PC-9 (cell line): Measurements from ENCODE around the gene REC114. TPM values are rescaled to one million over a fixed set of nuclear protein-coding genes. Genes with fewer than 3 reads are reported as not detected.

ENCODE experiments used
- BruUV-seq: library from RNA; stranded (reverse); fragments of 400-500 nt; replicated peaks from 2 replicates; lab custom pipeline; 2021; lab: Mats Ljungman, UMichigan
- CTCF ChIA-PET: fragments of 300-600 bp; sonication (Branson Sonifier 250); formaldehyde crosslinking; loops from one replicate; lab custom pipeline; 2022; ENCODE audit warnings: antibody characterized with exemption; lab: Charles Lee
- POLR2A ChIA-PET: fragments of 300-600 bp; sonication (Branson Sonifier 250); formaldehyde crosslinking; loops from one replicate; lab custom pipeline; 2022; ENCODE audit warnings: antibody characterized with exemption; ENCODE audit not compliant: unreplicated experiment; lab: Charles Lee
- DNase-seq, 2 experiments: peaks; one replicate each; pipeline versions ENCODE4 v3.0.0 to v3.0.0-alpha.2; 2015 to 2022; ENCODE audit warnings: mixed read lengths in 1 of 2
- H2AFZ ChIP-seq: fragments of 200-600 bp; sonication (generic); 2 replicates; pipeline ENCODE4 v1.8.1; 2017; ENCODE audit warnings: antibody characterized with exemption
- H3F3A ChIP-seq: fragments of 200-600 bp; sonication (generic); 2 replicates; pipeline ENCODE4 v1.8.1; 2017; ENCODE audit warnings: antibody characterized with exemption, mild to moderate bottlenecking, low read depth; ENCODE audit not compliant: insufficient read depth
- H3K27ac ChIP-seq: fragments of 200-600 bp; sonication (generic); 2 replicates; pipeline ENCODE4 v1.6.1; 2016; ENCODE audit warnings: mixed run types
- H3K27me3 ChIP-seq: fragments of 200-600 bp; sonication (generic); 2 replicates; pipeline ENCODE4 v1.6.1; 2016; ENCODE audit warnings: low read depth, mixed run types; ENCODE audit not compliant: insufficient read depth
- H3K36me3 ChIP-seq: fragments of 200-600 bp; sonication (generic); 2 replicates; pipeline ENCODE4 v1.6.1; 2016; ENCODE audit warnings: low read depth, mixed run types
- H3K4me1 ChIP-seq: fragments of 200-600 bp; sonication (generic); replicated peaks from 2 replicates; pipeline ENCODE4 v1.6.1; 2016; ENCODE audit warnings: mixed run types; ENCODE audit not compliant: insufficient read depth
- H3K4me2 ChIP-seq: fragments of 200-600 bp; sonication (generic); 2 replicates; pipeline ENCODE4 v1.6.1; 2017; ENCODE audit warnings: mixed run types
- H3K4me3 ChIP-seq: fragments of 200-600 bp; sonication (generic); 2 replicates; pipeline ENCODE4 v1.6.1; 2016; ENCODE audit warnings: mixed run types
- H3K79me2 ChIP-seq: fragments of 200-600 bp; sonication (generic); 2 replicates; pipeline ENCODE4 v1.6.1; 2017; ENCODE audit warnings: low read depth, mixed run types
- H3K9me2 ChIP-seq: fragments of 200-600 bp; sonication (generic); 2 replicates; pipeline ENCODE4 v1.8.1; 2017; ENCODE audit warnings: mild to moderate bottlenecking; ENCODE audit not compliant: insufficient read depth
- H3K9me3 ChIP-seq: fragments of 200-600 bp; sonication (generic); 2 replicates; pipeline ENCODE4 v1.8.1; 2016; ENCODE audit warnings: low read depth; ENCODE audit not compliant: insufficient read depth
- H4K20me1 ChIP-seq: fragments of 200-600 bp; sonication (generic); 2 replicates; pipeline ENCODE4 v1.8.1; 2017; ENCODE audit not compliant: insufficient read depth
- CTCF ChIP-seq: fragments of 200-600 bp; sonication (generic); conservative IDR thresholded peaks from 2 replicates; pipeline ENCODE4 v1.6.1; 2017; ENCODE audit warnings: mixed run types, antibody characterized with exemption, mild to moderate bottlenecking, moderate library complexity
- EZH2 ChIP-seq: fragments of 200-600 bp; sonication (generic); IDR thresholded peaks from 2 replicates; pipeline ENCODE4 v1.8.0; 2017; ENCODE audit warnings: antibody characterized with exemption, low read depth
- intact Hi-C: fragments of 100-400 bp; cut with micrococcal nuclease; formaldehyde crosslinking; loops from one replicate; pipeline ENCODE4 v1.10.0; 2022; ENCODE audit not compliant: unreplicated experiment
- total RNA-seq: library from RNA; stranded (reverse); gene quantifications from 2 replicates; pipeline ENCODE4 v1.2.3, GENCODE V29; 2021

The REC114 gene
- total RNA-seq, 1 experiment from 2014 or later: not detected

DNA sequence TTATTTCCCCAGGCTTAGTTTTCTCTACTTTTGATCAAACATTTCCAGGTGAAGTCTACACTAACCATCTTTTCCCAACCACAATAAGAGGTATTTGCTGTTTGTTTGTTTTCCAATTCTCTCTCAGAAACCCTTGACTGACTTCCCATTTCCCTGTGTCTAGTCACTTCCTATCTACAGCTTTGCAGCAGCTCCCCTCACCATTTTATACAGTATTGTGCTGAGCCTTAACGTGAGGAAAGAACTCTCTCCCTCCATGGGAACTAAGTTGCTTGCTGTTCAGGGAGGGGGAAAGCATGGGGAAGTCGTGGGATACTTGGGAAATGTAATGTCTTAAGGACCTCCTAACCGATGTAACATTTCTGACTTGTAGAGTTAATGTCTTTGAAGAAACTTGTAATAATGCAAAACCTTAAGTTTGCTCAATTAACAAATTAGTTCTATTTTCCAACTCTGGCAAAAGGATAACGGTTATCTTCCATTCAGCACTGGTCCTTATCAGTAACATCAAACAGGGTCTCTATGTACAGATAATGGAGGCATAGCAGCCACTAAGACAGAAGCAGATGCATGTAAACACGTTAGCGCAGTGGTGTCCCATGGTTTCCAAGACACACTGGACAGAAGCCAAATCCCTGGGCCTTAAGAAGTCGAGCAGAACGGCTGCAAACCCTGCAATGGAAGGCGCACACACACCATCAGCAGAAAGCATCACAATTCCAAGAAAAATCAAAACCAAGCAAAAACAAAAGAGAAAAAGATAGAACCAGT lies 150.5 kb downstream of the REC114 start:
- no TSS peak for BruUV-seq
- no peaks in the 10 kb centered on the region for H3K27me3 ChIP-seq
- H3K9me3 ChIP-seq: no peaks in the 10 kb centered on the region
- H3K4me1 ChIP-seq: no peaks in the 10 kb centered on the region
- no peak overlapping the region for H3K4me2 ChIP-seq
- DNase-seq: no peak
- TF ChIP-seq CTCF (no peak), EZH2 (no peak)
- ChIA-PET POLR2A (no interaction called here), CTCF (no interaction called here)
- peaks cover 15% of the 10 kb centered on the region for H4K20me1 ChIP-seq
- H3K9me2 ChIP-seq: no peaks in the 10 kb centered on the region
- H2AFZ ChIP-seq: no peak overlapping the region
- H3K36me3 ChIP-seq: 0 out of 2 replicates have a peak, but pooled peaks cover 9% of the 10 kb centered on the region
- peaks cover 26% of the 10 kb centered on the region for H3K79me2 ChIP-seq
- no peak overlapping the region for H3K4me3 ChIP-seq
- no peak overlapping the region for H3K27ac ChIP-seq
- H3F3A ChIP-seq: no peaks in the 10 kb centered on the region
- intact Hi-C loops: no loop called here

DNA sequence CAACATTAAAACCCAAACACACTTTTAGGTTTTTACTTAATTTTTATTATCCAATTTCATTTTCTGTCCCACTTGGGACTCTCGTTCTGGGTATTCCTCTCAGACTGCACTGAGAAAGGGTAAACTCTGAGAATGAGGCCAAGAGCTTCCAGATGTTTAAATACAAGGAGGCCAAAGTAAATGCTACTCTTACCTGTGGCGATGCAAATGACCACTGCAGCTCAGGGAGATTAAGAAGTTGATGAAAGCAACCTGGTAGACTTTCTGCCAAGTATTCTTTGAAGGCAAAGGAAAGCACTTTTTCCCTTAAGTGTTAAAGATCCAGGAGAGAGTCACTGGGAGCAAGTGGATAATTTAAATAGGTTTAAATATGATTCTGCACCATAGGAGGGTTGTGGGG lies 151.1 kb downstream of the REC114 start:
- Histone ChIP-seq H3K4me3 (no peak overlapping the region), H3K4me2 (no peak overlapping the region), H3K4me1 (no peaks in the 10 kb centered on the region), H3K27me3 (no peaks in the 10 kb centered on the region), H4K20me1 (peaks cover 15% of the 10 kb centered on the region), H3K9me3 (no peaks in the 10 kb centered on the region), H3K9me2 (no peaks in the 10 kb centered on the region), H3K27ac (no peak overlapping the region), H3K79me2 (peaks cover 32% of the 10 kb centered on the region), H2AFZ (no peak overlapping the region), H3F3A (no peaks in the 10 kb centered on the region), H3K36me3 (0 out of 2 replicates have a peak, but pooled peaks cover 15% of the 10 kb centered on the region)
- ChIA-PET CTCF (no interaction called here), POLR2A (no interaction called here)
- BruUV-seq: no TSS peak
- intact Hi-C loops: no loop called here
- no peak for TF ChIP-seq CTCF
- no peak for TF ChIP-seq EZH2
- no peak for DNase-seq

GRCh38 chr15:73596174-73596573 lies 153.2 kb downstream of the REC114 start:
- Histone ChIP-seq H3K4me1 (peaks cover 20% of the 10 kb centered on the region), H3F3A (peaks cover 5% of the 10 kb centered on the region; the same call in 1 of the 2 replicates), H3K27ac (no peak overlapping the region), H3K9me2 (no peaks in the 10 kb centered on the region), H4K20me1 (peaks cover 7% of the 10 kb centered on the region; the same call in 1 of the 2 replicates), H3K27me3 (no peaks in the 10 kb centered on the region), H3K36me3 (0 out of 2 replicates have a peak, but pooled peaks cover 12% of the 10 kb centered on the region), H3K4me2 (no peak overlapping the region), H2AFZ (no peak overlapping the region), H3K9me3 (no peaks in the 10 kb centered on the region), H3K4me3 (no peak overlapping the region), H3K79me2 (peaks cover 53% of the 10 kb centered on the region)
- CTCF ChIA-PET: interaction anchor here (0.7 kb wide), 1 partner anchor 998 kb away, joined by 3 read pairs; no protein-coding TSS in a partner anchor
- intact Hi-C loops: no loop called here
- POLR2A ChIA-PET: no interaction called here
- DNase-seq: no peak
- no peak for TF ChIP-seq CTCF
- no peak for TF ChIP-seq EZH2
- no TSS peak for BruUV-seq
